GM23338 (cell line): ENCODE measurements around the gene DENND4C. TPM values are rescaled to one million over a fixed set of nuclear protein-coding genes. Genes with fewer than 3 reads are reported as not detected.

ENCODE experiments used
- ATAC-seq: fragments of 200-7000 bp; cut with Tn5 transposase; 3 replicates; pipeline ENCODE4 v1.9.1; 2020
- DNase-seq: peaks from one replicate; pipeline ENCODE4 v3.0.0-alpha.2; 2015; ENCODE audit warnings: low spot score
- H2AFZ ChIP-seq: fragments of 200-600 bp; sonication (generic); 2 replicates; pipeline ENCODE4 v1.8.0; 2016; ENCODE audit warnings: antibody characterized with exemption, mild to moderate bottlenecking, moderate library complexity
- H3F3A ChIP-seq: fragments of 200-600 bp; sonication (generic); replicated peaks from 2 replicates; pipeline ENCODE4 v1.8.0; 2017; ENCODE audit warnings: antibody characterized with exemption, mixed run types, low read depth
- H3K27ac ChIP-seq: fragments of 200-600 bp; sonication (generic); 2 replicates; pipeline ENCODE4 v1.6.1; 2016; ENCODE audit warnings: low read depth
- H3K27me3 ChIP-seq: fragments of 200-600 bp; sonication (generic); 2 replicates; pipeline ENCODE4 v1.8.0; 2016; ENCODE audit warnings: mild to moderate bottlenecking, mixed run types, moderate library complexity; ENCODE audit not compliant: insufficient read depth
- H3K36me3 ChIP-seq: fragments of 200-600 bp; sonication (generic); 2 replicates; pipeline ENCODE4 v1.8.0; 2016; ENCODE audit warnings: mild to moderate bottlenecking; ENCODE audit not compliant: insufficient read depth
- H3K4me1 ChIP-seq: fragments of 200-600 bp; sonication (generic); 2 replicates; pipeline ENCODE4 v1.8.0; 2016; ENCODE audit warnings: mild to moderate bottlenecking, moderate library complexity; ENCODE audit not compliant: insufficient read depth
- H3K4me2 ChIP-seq: fragments of 200-600 bp; sonication (generic); 2 replicates; pipeline ENCODE4 v1.7.1; 2017; ENCODE audit warnings: mixed run types
- H3K4me3 ChIP-seq: fragments of 200-600 bp; sonication (generic); 2 replicates; pipeline ENCODE4 v1.6.1; 2016; ENCODE audit warnings: mixed run types
- H3K79me2 ChIP-seq: fragments of 200-600 bp; sonication (generic); replicated peaks from 2 replicates; pipeline ENCODE4 v1.8.0; 2017; ENCODE audit warnings: mild to moderate bottlenecking; ENCODE audit not compliant: insufficient read depth
- H3K9me2 ChIP-seq: fragments of 200-600 bp; sonication (generic); 2 replicates; pipeline ENCODE4 v1.8.0; 2017; ENCODE audit not compliant: insufficient read depth
- H4K20me1 ChIP-seq: fragments of 200-600 bp; sonication (generic); replicated peaks from 2 replicates; pipeline ENCODE4 v1.8.0; 2017; ENCODE audit warnings: mild to moderate bottlenecking; ENCODE audit not compliant: insufficient read depth
- H3K27ac Mint-ChIP-seq: 2 replicates; pipeline ENCODE4 v1.8.0; 2020; ENCODE audit warnings: inconsistent platforms, mild to moderate bottlenecking, moderate library complexity, mixed read lengths
- H3K27me3 Mint-ChIP-seq: 3 replicates; pipeline ENCODE4 v1.8.0; 2022; ENCODE audit warnings: low read depth, mild to moderate bottlenecking, moderate library complexity, mixed read lengths, inconsistent platforms; ENCODE audit not compliant: insufficient read depth, poor library complexity
- H3K36me3 Mint-ChIP-seq: 3 replicates; pipeline ENCODE4 v1.8.0; 2021; ENCODE audit warnings: low read depth, mild to moderate bottlenecking, inconsistent platforms, moderate library complexity, mixed read lengths
- H3K4me1 Mint-ChIP-seq: 3 replicates; pipeline ENCODE4 v1.8.0; 2020; ENCODE audit warnings: mild to moderate bottlenecking, inconsistent platforms, mixed read lengths
- H3K4me3 Mint-ChIP-seq: 3 replicates; pipeline ENCODE4 v1.8.0; 2021; ENCODE audit warnings: moderate library complexity, mild to moderate bottlenecking, inconsistent platforms, mixed read lengths
- H3K9me3 Mint-ChIP-seq: 3 replicates; pipeline ENCODE4 v1.8.0; 2020; ENCODE audit warnings: moderate library complexity, mild to moderate bottlenecking, inconsistent platforms, mixed read lengths
- CREB1 ChIP-seq: fragments of 250-450 bp; sonication (Bioruptor Pico); IDR thresholded peaks from 2 replicates; pipeline ENCODE4 v1.5.0; 2020; ENCODE audit warnings: low read depth, mild to moderate bottlenecking, moderate library complexity
- EZH2 ChIP-seq: fragments of 200-600 bp; sonication (generic); IDR thresholded peaks from one replicate; pipeline ENCODE4 v1.8.0; 2017; ENCODE audit warnings: antibody characterized with exemption, mild to moderate bottlenecking, low read depth; ENCODE audit not compliant: unreplicated experiment
- EZH2phosphoT487 ChIP-seq: fragments of 200-600 bp; sonication (generic); IDR thresholded peaks from one replicate; pipeline ENCODE4 v1.8.1; 2018; ENCODE audit warnings: antibody characterized with exemption; ENCODE audit not compliant: unreplicated experiment
- NANOG ChIP-seq: IDR thresholded peaks from 2 replicates; pipeline ENCODE4 v1.6.1; 2016; ENCODE audit warnings: antibody characterized with exemption, borderline replicate concordance
- POLR2AphosphoS5 ChIP-seq: IDR thresholded peaks from 2 replicates; pipeline ENCODE4 v1.6.1; 2016; ENCODE audit warnings: antibody characterized with exemption, low read depth
- STAT1 ChIP-seq: IDR thresholded peaks from one replicate; pipeline ENCODE4 v1.6.1; 2016; ENCODE audit warnings: antibody characterized with exemption; ENCODE audit not compliant: unreplicated experiment
- ZNF114 ChIP-seq: fragments of 250-450 bp; sonication (Bioruptor Pico); IDR thresholded peaks from 2 replicates; pipeline ENCODE4 v1.5.0; 2020; ENCODE audit warnings: mild to moderate bottlenecking, moderate library complexity
- ZNF331 ChIP-seq: fragments of 250-450 bp; sonication (Bioruptor Pico); IDR thresholded peaks from 2 replicates; pipeline ENCODE4 v1.5.0; 2020; ENCODE audit warnings: low read depth, mild to moderate bottlenecking, moderate library complexity
- polyA plus RNA-seq: library from polyadenylated mRNA; unstranded; fragments of >200 nt; fragmentation: Nextera tagmentation; extraction: Ambion mirVana; gene quantifications from 2 replicates; pipeline ENCODE4 v1.2.1, GENCODE V29; 2016
- total RNA-seq: library from RNA; depleted of rRNA; stranded (reverse); fragments of >200 nt; shearing (Covaris generic); gene quantifications from 2 replicates; pipeline ENCODE4 v1.2.3, GENCODE V29; 2014
- TF ChIP-seq, protein P1 (sequence below): IDR thresholded peaks from one replicate; pipeline ENCODE4 v1.6.1; 2018; ENCODE audit warnings: antibody characterized with exemption; ENCODE audit not compliant: unreplicated experiment
- TF ChIP-seq, protein P2 (sequence below), 2 experiments: fragments of 200-600 bp in 1 of 2; sonication (generic) in 1 of 2; conservative IDR thresholded peaks; 2 replicates each; pipeline versions ENCODE4 v1.5.1 to v1.6.1; 2016 to 2017; ENCODE audit warnings: antibody characterized with exemption in 2 of 2, low read depth in 2 of 2, mild to moderate bottlenecking in 2 of 2, moderate library complexity in 1 of 2
- TF ChIP-seq, protein P3 (sequence below): fragments of 250-450 bp; sonication (Bioruptor Pico); IDR thresholded peaks from 2 replicates; pipeline ENCODE4 v1.5.0; 2020; ENCODE audit warnings: mild to moderate bottlenecking, moderate library complexity

DENND4C gene
- total and polyA plus RNA-seq, 2 experiments from 2014 or later: 6.4 to 30.8 TPM

DNA sequence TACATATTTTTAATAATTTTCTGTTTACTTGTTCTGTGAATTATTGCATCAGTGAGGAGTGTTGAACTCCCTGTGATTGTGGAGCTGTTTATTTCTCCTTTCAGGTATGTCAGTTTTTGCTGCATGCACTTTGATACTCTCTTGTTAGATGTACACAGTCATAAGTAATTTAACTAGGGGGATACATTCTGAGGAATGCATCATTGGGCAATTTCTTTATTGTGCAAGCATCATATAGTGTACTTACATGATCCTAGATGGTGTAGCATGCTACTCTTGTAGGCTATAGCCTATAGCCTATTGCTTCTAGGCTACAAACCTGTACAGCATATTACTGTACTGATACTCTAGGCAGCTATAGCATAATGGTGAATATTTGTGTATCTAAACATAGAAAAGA lies 9.5 kb downstream of the DENND4C start:
- Mint-ChIP-seq H3K9me3 (no peaks in the 10 kb centered on the region), H3K4me3 (no peak overlapping the region), H3K27ac (no peak overlapping the region), H3K27me3 (peaks cover 2% of the 10 kb centered on the region), H3K4me1 (peaks cover 19% of the 10 kb centered on the region), H3K36me3 (peaks cover 15% of the 10 kb centered on the region; the same call in 2 of the 3 replicates)
- H3K36me3 ChIP-seq: no peaks in the 10 kb centered on the region
- peaks cover 97% of the 10 kb centered on the region for H3K79me2 ChIP-seq
- H3K4me2 ChIP-seq: no peak overlapping the region
- H3F3A ChIP-seq: no peaks in the 10 kb centered on the region; the same call in 1 of the 2 replicates
- no peak overlapping the region for H3K27ac ChIP-seq
- no peak for DNase-seq
- H4K20me1 ChIP-seq: peaks cover 9% of the 10 kb centered on the region
- no peaks in the 10 kb centered on the region for H3K27me3 ChIP-seq
- TF ChIP-seq ZNF114 (CRISPR knock-in tag) (no peak), EZH2phosphoT487 (no peak), EZH2 (no peak), CREB1 (CRISPR knock-in tag) (no peak), NANOG (no peak), STAT1 (no peak), POLR2AphosphoS5 (no peak)
- TF ChIP-seq, protein P1, sequence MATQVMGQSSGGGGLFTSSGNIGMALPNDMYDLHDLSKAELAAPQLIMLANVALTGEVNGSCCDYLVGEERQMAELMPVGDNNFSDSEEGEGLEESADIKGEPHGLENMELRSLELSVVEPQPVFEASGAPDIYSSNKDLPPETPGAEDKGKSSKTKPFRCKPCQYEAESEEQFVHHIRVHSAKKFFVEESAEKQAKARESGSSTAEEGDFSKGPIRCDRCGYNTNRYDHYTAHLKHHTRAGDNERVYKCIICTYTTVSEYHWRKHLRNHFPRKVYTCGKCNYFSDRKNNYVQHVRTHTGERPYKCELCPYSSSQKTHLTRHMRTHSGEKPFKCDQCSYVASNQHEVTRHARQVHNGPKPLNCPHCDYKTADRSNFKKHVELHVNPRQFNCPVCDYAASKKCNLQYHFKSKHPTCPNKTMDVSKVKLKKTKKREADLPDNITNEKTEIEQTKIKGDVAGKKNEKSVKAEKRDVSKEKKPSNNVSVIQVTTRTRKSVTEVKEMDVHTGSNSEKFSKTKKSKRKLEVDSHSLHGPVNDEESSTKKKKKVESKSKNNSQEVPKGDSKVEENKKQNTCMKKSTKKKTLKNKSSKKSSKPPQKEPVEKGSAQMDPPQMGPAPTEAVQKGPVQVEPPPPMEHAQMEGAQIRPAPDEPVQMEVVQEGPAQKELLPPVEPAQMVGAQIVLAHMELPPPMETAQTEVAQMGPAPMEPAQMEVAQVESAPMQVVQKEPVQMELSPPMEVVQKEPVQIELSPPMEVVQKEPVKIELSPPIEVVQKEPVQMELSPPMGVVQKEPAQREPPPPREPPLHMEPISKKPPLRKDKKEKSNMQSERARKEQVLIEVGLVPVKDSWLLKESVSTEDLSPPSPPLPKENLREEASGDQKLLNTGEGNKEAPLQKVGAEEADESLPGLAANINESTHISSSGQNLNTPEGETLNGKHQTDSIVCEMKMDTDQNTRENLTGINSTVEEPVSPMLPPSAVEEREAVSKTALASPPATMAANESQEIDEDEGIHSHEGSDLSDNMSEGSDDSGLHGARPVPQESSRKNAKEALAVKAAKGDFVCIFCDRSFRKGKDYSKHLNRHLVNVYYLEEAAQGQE: no peak
- no peak for ATAC-seq
- no peaks in the 10 kb centered on the region for H3K9me2 ChIP-seq
- H3K4me1 ChIP-seq: peaks cover 17% of the 10 kb centered on the region; the same call in 1 of the 2 replicates
- no peak overlapping the region for H3K4me3 ChIP-seq
- no peak overlapping the region for H2AFZ ChIP-seq

DNA sequence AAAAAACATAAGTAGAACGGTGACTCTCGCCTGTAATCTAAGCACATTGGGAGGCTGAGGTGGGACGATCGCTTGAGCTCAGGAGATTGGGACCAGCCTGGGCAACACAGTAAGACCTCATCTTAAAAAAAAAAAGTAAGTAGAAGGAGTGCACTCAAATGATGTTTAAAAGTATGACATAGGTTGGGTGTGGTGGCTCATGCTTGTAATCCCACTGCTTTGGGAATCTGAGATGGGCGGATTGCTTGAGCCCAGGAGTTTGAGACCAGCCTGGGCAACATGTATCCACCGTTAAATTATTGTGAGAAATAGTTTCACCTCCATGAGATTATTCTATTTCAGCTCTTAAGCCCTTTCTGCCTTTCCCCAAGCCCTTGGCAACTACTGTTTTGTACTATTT lies 11.2 kb downstream of the DENND4C start:
- peaks cover 17% of the 10 kb centered on the region; the same call in 1 of the 2 replicates for H3K4me1 ChIP-seq
- DNase-seq (no peak), ATAC-seq (no peak)
- H3K27me3 ChIP-seq: no peaks in the 10 kb centered on the region
- H3K36me3 ChIP-seq: no peaks in the 10 kb centered on the region
- no peak overlapping the region for H3K4me2 ChIP-seq
- Mint-ChIP-seq H3K27ac (no peak overlapping the region), H3K27me3 (peaks cover 2% of the 10 kb centered on the region), H3K4me3 (no peak overlapping the region), H3K9me3 (no peaks in the 10 kb centered on the region), H3K36me3 (peaks cover 15% of the 10 kb centered on the region; the same call in 2 of the 3 replicates), H3K4me1 (peaks cover 16% of the 10 kb centered on the region)
- H3K27ac ChIP-seq: peak overlapping the region; percentile 65; the same call in 1 of the 2 replicates
- no peaks in the 10 kb centered on the region; the same call in 1 of the 2 replicates for H3F3A ChIP-seq
- no peak overlapping the region for H2AFZ ChIP-seq
- H3K9me2 ChIP-seq: no peaks in the 10 kb centered on the region
- peaks cover 9% of the 10 kb centered on the region for H4K20me1 ChIP-seq
- H3K79me2 ChIP-seq: peaks cover 96% of the 10 kb centered on the region
- H3K4me3 ChIP-seq: no peak overlapping the region
- TF ChIP-seq, protein P2, sequence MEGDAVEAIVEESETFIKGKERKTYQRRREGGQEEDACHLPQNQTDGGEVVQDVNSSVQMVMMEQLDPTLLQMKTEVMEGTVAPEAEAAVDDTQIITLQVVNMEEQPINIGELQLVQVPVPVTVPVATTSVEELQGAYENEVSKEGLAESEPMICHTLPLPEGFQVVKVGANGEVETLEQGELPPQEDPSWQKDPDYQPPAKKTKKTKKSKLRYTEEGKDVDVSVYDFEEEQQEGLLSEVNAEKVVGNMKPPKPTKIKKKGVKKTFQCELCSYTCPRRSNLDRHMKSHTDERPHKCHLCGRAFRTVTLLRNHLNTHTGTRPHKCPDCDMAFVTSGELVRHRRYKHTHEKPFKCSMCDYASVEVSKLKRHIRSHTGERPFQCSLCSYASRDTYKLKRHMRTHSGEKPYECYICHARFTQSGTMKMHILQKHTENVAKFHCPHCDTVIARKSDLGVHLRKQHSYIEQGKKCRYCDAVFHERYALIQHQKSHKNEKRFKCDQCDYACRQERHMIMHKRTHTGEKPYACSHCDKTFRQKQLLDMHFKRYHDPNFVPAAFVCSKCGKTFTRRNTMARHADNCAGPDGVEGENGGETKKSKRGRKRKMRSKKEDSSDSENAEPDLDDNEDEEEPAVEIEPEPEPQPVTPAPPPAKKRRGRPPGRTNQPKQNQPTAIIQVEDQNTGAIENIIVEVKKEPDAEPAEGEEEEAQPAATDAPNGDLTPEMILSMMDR (conservative IDR thresholded peaks at IDR 0.05; ENCODE audit: low read depth in 2 of 2): no peak
- TF ChIP-seq CREB1 (CRISPR knock-in tag): no peak
- TF ChIP-seq, protein P3, sequence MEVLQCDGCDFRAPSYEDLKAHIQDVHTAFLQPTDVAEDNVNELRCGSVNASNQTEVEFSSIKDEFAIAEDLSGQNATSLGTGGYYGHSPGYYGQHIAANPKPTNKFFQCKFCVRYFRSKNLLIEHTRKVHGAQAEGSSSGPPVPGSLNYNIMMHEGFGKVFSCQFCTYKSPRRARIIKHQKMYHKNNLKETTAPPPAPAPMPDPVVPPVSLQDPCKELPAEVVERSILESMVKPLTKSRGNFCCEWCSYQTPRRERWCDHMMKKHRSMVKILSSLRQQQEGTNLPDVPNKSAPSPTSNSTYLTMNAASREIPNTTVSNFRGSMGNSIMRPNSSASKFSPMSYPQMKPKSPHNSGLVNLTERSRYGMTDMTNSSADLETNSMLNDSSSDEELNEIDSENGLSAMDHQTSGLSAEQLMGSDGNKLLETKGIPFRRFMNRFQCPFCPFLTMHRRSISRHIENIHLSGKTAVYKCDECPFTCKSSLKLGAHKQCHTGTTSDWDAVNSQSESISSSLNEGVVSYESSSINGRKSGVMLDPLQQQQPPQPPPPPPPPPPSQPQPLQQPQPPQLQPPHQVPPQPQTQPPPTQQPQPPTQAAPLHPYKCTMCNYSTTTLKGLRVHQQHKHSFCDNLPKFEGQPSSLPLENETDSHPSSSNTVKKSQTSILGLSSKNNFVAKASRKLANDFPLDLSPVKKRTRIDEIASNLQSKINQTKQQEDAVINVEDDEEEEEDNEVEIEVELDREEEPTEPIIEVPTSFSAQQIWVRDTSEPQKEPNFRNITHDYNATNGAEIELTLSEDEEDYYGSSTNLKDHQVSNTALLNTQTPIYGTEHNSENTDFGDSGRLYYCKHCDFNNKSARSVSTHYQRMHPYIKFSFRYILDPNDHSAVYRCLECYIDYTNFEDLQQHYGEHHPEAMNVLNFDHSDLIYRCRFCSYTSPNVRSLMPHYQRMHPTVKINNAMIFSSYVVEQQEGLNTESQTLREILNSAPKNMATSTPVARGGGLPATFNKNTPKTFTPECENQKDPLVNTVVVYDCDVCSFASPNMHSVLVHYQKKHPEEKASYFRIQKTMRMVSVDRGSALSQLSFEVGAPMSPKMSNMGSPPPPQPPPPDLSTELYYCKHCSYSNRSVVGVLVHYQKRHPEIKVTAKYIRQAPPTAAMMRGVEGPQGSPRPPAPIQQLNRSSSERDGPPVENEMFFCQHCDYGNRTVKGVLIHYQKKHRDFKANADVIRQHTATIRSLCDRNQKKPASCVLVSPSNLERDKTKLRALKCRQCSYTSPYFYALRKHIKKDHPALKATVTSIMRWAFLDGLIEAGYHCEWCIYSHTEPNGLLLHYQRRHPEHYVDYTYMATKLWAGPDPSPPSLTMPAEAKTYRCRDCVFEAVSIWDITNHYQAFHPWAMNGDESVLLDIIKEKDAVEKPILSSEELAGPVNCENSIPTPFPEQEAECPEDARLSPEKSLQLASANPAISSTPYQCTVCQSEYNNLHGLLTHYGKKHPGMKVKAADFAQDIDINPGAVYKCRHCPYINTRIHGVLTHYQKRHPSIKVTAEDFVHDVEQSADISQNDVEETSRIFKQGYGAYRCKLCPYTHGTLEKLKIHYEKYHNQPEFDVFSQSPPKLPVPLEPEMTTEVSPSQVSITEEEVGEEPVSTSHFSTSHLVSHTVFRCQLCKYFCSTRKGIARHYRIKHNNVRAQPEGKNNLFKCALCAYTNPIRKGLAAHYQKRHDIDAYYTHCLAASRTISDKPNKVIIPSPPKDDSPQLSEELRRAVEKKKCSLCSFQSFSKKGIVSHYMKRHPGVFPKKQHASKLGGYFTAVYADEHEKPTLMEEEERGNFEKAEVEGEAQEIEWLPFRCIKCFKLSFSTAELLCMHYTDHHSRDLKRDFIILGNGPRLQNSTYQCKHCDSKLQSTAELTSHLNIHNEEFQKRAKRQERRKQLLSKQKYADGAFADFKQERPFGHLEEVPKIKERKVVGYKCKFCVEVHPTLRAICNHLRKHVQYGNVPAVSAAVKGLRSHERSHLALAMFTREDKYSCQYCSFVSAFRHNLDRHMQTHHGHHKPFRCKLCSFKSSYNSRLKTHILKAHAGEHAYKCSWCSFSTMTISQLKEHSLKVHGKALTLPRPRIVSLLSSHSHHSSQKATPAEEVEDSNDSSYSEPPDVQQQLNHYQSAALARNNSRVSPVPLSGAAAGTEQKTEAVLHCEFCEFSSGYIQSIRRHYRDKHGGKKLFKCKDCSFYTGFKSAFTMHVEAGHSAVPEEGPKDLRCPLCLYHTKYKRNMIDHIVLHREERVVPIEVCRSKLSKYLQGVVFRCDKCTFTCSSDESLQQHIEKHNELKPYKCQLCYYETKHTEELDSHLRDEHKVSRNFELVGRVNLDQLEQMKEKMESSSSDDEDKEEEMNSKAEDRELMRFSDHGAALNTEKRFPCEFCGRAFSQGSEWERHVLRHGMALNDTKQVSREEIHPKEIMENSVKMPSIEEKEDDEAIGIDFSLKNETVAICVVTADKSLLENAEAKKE (CRISPR knock-in tag): no peak
- no peak for TF ChIP-seq NANOG
- TF ChIP-seq POLR2AphosphoS5: no peak
- TF ChIP-seq ZNF331 (CRISPR knock-in tag): no peak
